Measurements from ENCODE around the gene ABLIM3.

ABLIM3 gene

GRCh38 chr5:149217803-149218155 is 76.5 kb downstream of the ABLIM3 start:
- Histone ChIP-seq H3K9ac (ENCODE audit: low read length) (no peak overlapping the region), H3K4me3 (ENCODE audit: low read length) (no peak overlapping the region), H3K27me3 (ENCODE audit: control insufficient read depth, insufficient read depth, low read length) (no peaks in the 10 kb centered on the region), H3K4me1 (ENCODE audit: control insufficient read depth, insufficient read depth, low read length) (peaks cover 11% of the 10 kb centered on the region), H3K9me3 (ENCODE audit: control insufficient read depth, low read length) (no peaks in the 10 kb centered on the region), H3K36me3 (ENCODE audit: control insufficient read depth, insufficient read depth, low read length) (no peaks in the 10 kb centered on the region)

DNA sequence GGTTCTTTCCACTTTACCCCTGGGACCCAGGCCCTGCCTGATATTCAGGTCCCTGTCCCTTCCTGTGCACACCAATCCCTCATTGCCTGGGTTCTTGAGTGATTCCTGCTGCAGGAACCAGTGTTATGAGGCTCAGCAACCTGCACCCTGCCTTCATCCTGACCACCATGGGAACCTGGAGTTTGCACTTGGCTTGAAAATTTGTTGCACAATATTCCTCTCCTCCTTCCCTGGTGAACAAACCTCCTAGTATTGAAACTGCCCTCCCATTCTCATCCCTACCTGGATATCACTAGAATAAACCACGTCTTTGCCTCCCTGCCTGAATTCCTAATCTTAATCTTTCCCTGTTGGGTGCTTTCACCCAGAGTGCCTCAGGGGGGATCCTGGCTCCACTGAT is 78.3 kb downstream of the ABLIM3 start:
- Histone ChIP-seq H3K4me3 (ENCODE audit: low read length) (no peak overlapping the region), H3K9ac (ENCODE audit: low read length) (no peak overlapping the region), H3K9me3 (ENCODE audit: control insufficient read depth, low read length) (no peaks in the 10 kb centered on the region), H3K27me3 (ENCODE audit: control insufficient read depth, insufficient read depth, low read length) (no peaks in the 10 kb centered on the region), H3K36me3 (ENCODE audit: control insufficient read depth, insufficient read depth, low read length) (no peaks in the 10 kb centered on the region), H3K4me1 (ENCODE audit: control insufficient read depth, insufficient read depth, low read length) (peaks cover 11% of the 10 kb centered on the region)

- peaks cover 11% of the 10 kb centered on the region for H3K4me1 ChIP-seq (ENCODE audit: control insufficient read depth, insufficient read depth, low read length)
- H3K4me3 ChIP-seq (ENCODE audit: low read length): no peak overlapping the region
- no peaks in the 10 kb centered on the region for H3K27me3 ChIP-seq (ENCODE audit: control insufficient read depth, insufficient read depth, low read length)
- no peaks in the 10 kb centered on the region for H3K36me3 ChIP-seq (ENCODE audit: control insufficient read depth, insufficient read depth, low read length)
- H3K9ac ChIP-seq (ENCODE audit: low read length): no peak overlapping the region
- no peaks in the 10 kb centered on the region for H3K9me3 ChIP-seq (ENCODE audit: control insufficient read depth, low read length)
These were observed 79.5 kb downstream of the ABLIM3 start for GRCh38 chr5:149220750-149221149.

DNA sequence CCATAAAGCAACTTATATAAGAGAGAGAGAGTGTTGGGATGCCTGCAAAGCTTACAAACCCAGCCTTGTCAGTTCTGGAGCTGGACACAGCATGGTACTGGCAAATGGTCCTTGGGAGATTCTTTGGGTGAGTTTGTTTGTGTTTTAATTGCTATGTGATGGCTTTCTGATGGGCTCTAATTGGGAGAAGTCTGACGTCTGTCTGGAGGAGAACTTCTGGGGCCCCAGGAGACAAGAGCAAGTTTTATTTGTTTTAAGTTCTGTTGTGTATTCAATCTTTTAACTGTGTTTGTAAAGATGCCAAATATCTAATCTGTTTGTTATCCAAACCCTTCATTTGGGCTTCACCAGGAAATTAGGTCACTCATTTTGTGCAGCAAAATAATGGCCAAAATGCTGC is 80.0 kb downstream of the ABLIM3 start:
- no peaks in the 10 kb centered on the region for H3K27me3 ChIP-seq (ENCODE audit: control insufficient read depth, insufficient read depth, low read length)
- no peak overlapping the region for H3K9ac ChIP-seq (ENCODE audit: low read length)
- no peak overlapping the region for H3K4me3 ChIP-seq (ENCODE audit: low read length)
- H3K36me3 ChIP-seq (ENCODE audit: control insufficient read depth, insufficient read depth, low read length): no peaks in the 10 kb centered on the region
- H3K9me3 ChIP-seq (ENCODE audit: control insufficient read depth, low read length): no peaks in the 10 kb centered on the region
- peaks cover 11% of the 10 kb centered on the region for H3K4me1 ChIP-seq (ENCODE audit: control insufficient read depth, insufficient read depth, low read length)

GRCh38 chr5:149221731-149222342 is 80.5 kb downstream of the ABLIM3 start:
- peaks cover 11% of the 10 kb centered on the region for H3K4me1 ChIP-seq (ENCODE audit: control insufficient read depth, insufficient read depth, low read length)
- no peaks in the 10 kb centered on the region for H3K27me3 ChIP-seq (ENCODE audit: control insufficient read depth, insufficient read depth, low read length)
- no peak overlapping the region for H3K4me3 ChIP-seq (ENCODE audit: low read length)
- H3K36me3 ChIP-seq (ENCODE audit: control insufficient read depth, insufficient read depth, low read length): no peaks in the 10 kb centered on the region
- no peaks in the 10 kb centered on the region for H3K9me3 ChIP-seq (ENCODE audit: control insufficient read depth, low read length)
- no peak overlapping the region for H3K9ac ChIP-seq (ENCODE audit: low read length)

- H3K9me3 ChIP-seq (ENCODE audit: control insufficient read depth, low read length): no peaks in the 10 kb centered on the region
- no peaks in the 10 kb centered on the region for H3K36me3 ChIP-seq (ENCODE audit: control insufficient read depth, insufficient read depth, low read length)
- H3K4me3 ChIP-seq (ENCODE audit: low read length): no peak overlapping the region
- H3K4me1 ChIP-seq (ENCODE audit: control insufficient read depth, insufficient read depth, low read length): peaks cover 11% of the 10 kb centered on the region
- H3K27me3 ChIP-seq (ENCODE audit: control insufficient read depth, insufficient read depth, low read length): no peaks in the 10 kb centered on the region
- no peak overlapping the region for H3K9ac ChIP-seq (ENCODE audit: low read length)
These were observed 82.0 kb downstream of the ABLIM3 start for GRCh38 chr5:149223081-149223848.

DNA sequence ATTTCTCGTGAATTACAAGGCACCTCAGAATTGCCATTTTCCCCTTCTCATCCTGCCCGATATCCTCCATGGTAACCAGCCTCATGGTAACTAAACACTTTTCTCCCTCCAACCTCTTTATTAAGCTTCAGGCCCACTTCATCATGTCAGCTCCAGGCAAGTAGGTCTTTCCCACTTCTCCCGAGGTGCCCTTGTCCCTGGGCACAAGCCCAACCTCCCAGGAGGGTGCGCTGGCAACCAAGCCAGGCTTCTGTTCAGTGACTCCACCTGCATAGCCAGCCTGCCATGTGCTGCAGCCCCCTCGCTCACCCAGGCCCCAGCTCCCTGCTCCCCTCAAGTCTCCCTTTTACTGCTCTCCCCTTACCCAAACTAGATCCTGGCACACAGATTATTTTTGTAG is 83.0 kb downstream of the ABLIM3 start:
- no peaks in the 10 kb centered on the region for H3K9me3 ChIP-seq (ENCODE audit: control insufficient read depth, low read length)
- no peak overlapping the region for H3K4me3 ChIP-seq (ENCODE audit: low read length)
- no peaks in the 10 kb centered on the region for H3K36me3 ChIP-seq (ENCODE audit: control insufficient read depth, insufficient read depth, low read length)
- no peaks in the 10 kb centered on the region for H3K27me3 ChIP-seq (ENCODE audit: control insufficient read depth, insufficient read depth, low read length)
- peaks cover 18% of the 10 kb centered on the region for H3K4me1 ChIP-seq (ENCODE audit: control insufficient read depth, insufficient read depth, low read length)
- no peak overlapping the region for H3K9ac ChIP-seq (ENCODE audit: low read length)

DNA sequence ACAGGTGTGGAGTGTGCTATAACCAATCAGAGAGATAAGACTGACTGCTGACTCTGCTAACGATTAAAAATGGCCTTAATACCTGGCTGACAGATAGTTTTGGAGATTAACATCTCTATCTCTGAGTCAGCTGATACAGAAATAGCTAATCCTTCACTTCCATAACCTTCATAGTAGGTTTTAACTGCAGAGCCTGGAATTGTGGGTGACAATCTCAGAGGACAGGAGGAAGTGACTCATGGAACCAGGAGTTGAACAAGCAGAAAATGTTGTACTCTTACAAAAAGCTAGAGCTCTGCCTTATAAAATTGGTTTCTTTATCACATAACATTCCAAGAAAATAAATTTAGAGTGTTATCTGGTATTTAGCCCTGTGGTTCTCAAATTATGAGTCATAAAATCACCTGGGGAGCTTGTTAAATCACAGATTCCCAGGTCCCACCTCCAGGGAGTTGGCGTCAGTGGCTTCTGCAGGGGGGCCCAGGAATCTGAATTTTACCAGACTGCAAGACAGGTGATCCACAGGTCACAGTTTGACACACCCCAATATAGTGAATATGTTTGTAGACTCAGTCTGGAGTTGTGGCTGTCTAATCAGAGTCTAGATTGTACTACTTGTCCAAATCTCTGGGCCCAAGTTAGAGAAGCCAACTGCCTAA is 86.0 kb downstream of the ABLIM3 start:
- Histone ChIP-seq H3K36me3 (ENCODE audit: control insufficient read depth, insufficient read depth, low read length) (no peaks in the 10 kb centered on the region), H3K4me3 (ENCODE audit: low read length) (no peak overlapping the region), H3K27me3 (ENCODE audit: control insufficient read depth, insufficient read depth, low read length) (no peaks in the 10 kb centered on the region), H3K4me1 (ENCODE audit: control insufficient read depth, insufficient read depth, low read length) (peaks cover 7% of the 10 kb centered on the region), H3K9ac (ENCODE audit: low read length) (no peak overlapping the region), H3K9me3 (ENCODE audit: control insufficient read depth, low read length) (no peaks in the 10 kb centered on the region)

- no peaks in the 10 kb centered on the region for H3K9me3 ChIP-seq (ENCODE audit: control insufficient read depth, low read length)
- H3K4me3 ChIP-seq (ENCODE audit: low read length): no peak overlapping the region
- H3K27me3 ChIP-seq (ENCODE audit: control insufficient read depth, insufficient read depth, low read length): no peaks in the 10 kb centered on the region
- H3K4me1 ChIP-seq (ENCODE audit: control insufficient read depth, insufficient read depth, low read length): peaks cover 7% of the 10 kb centered on the region
- H3K9ac ChIP-seq (ENCODE audit: low read length): no peak overlapping the region
- H3K36me3 ChIP-seq (ENCODE audit: control insufficient read depth, insufficient read depth, low read length): no peaks in the 10 kb centered on the region
These were observed 87.5 kb downstream of the ABLIM3 start for GRCh38 chr5:149228618-149229297.

GRCh38 chr5:149229298-149229937 is 88.1 kb downstream of the ABLIM3 start:
- H3K4me3 ChIP-seq (ENCODE audit: low read length): no peak overlapping the region
- H3K36me3 ChIP-seq (ENCODE audit: control insufficient read depth, insufficient read depth, low read length): no peaks in the 10 kb centered on the region
- H3K27me3 ChIP-seq (ENCODE audit: control insufficient read depth, insufficient read depth, low read length): no peaks in the 10 kb centered on the region
- peaks cover 7% of the 10 kb centered on the region for H3K4me1 ChIP-seq (ENCODE audit: control insufficient read depth, insufficient read depth, low read length)
- no peak overlapping the region for H3K9ac ChIP-seq (ENCODE audit: low read length)
- no peaks in the 10 kb centered on the region for H3K9me3 ChIP-seq (ENCODE audit: control insufficient read depth, low read length)

DNA sequence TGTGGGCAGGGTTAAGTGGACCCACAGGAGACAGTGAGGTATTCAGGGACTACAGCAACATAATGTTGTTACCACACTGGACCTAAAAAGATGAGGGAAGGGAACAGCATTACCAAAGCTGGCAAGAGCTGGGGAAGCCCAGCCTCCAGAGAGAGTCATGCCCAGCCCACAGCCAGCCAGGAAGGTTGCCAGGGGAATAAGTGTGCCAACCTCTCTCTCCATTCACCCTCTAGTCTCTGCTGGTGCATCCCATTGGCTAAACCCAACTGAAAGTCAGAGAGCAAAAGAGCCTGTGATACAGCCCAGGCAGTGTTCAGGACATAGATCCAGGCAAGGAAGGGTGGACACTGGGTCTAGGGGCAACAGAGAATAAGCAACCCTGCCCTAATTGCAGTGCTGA is 94.5 kb downstream of the ABLIM3 start:
- H3K27me3 ChIP-seq (ENCODE audit: control insufficient read depth, insufficient read depth, low read length): peaks cover 8% of the 10 kb centered on the region
- no peak overlapping the region for H3K4me3 ChIP-seq (ENCODE audit: low read length)
- no peak overlapping the region for H3K9ac ChIP-seq (ENCODE audit: low read length)
- H3K9me3 ChIP-seq (ENCODE audit: control insufficient read depth, low read length): no peaks in the 10 kb centered on the region
- no peaks in the 10 kb centered on the region for H3K36me3 ChIP-seq (ENCODE audit: control insufficient read depth, insufficient read depth, low read length)
- no peaks in the 10 kb centered on the region for H3K4me1 ChIP-seq (ENCODE audit: control insufficient read depth, insufficient read depth, low read length)
